HUDEP-2 (cell line): ENCODE measurements around the gene STUM.
A peak's percentile ranks its signal among the peaks of the same experiment; 100 is the strongest.

Experiments
- DNase-seq, 76 experiments: peaks; one replicate each; lab custom pipeline; 2025; ENCODE audit not compliant: unreplicated experiment in 76 of 76; lab: John Stamatoyannopoulos, UW

The STUM gene

DNA sequence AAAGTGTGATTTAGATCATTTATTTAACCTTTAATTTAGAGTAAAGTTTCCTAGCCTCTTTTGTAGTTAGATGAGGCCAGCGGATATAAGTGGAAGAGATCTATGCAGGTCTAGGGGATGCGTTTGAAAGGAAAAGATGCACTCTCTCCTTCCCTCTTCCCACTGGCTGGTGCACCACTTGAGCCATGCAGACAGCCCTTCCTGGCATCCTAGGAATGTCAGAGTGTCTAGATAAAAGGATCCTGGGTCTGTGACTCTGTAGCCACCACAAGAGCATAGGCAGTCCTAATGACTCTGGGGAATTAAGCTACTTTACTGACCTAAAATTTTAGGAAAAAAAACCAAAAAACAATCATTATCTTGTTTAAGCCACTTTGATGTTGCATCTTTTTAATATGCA, 16.0 kb upstream of the STUM start:
- no peak for DNase-seq

DNA sequence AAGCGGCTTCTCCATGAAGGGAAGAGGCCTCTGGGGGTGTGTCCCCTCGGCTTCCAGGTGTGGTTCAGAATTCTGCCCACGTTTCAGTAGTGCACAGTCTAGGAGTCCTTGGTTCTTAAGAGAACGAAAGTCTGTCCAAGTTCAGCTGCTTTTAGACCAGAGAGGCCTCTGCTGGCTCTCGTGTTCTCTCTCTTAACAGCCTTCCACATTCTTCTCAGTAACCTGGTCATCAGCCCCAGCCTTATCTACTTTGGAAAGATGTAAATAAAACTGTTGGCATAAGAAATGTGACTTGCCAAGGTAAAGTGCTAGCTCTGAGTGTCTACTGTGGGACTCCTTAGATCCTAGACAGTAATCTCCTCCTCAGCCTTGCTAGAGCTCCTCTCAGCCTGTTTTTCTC, 15.3 kb upstream of the STUM start:
- no peak for DNase-seq

DNA sequence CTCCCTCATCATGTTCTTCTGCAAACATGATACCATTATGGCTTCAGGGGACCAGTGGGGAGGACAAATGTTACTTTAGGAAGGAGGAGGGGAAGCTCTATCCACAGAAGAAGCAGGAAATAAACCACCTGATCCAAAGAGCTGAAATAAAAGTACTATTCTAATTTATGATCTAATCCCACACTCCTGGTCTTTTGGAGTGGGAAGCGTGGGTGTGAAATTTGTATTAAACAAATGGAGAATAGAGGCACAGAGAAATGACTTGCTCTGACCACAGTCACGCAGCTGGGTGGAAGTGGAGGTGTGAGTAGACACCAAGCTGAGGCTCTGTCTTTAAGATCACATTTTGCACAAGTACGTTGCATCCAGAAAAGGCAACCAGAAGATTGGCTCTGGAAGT, 14.5 kb upstream of the STUM start:
- DNase-seq: no peak

DNA sequence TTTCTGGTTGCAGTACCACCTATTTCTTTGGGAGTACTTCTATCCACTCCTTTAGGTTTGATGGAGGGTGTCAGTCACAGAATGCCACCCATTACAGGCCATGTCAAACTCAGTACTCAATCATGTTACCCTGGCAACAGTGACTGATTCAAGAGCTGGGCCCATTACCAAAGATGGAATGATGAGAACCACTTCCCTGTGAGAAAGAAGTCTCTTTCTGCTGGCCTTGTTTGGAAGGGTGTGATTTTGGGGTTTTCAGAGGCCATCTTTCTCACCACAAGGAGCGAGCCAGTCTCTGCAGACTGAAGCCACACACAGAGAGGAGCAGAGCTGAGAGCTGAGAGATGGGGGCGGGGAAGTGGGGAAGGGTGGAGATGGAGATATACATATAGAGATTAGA, 13.9 kb upstream of the STUM start:
- no peak for DNase-seq

DNA sequence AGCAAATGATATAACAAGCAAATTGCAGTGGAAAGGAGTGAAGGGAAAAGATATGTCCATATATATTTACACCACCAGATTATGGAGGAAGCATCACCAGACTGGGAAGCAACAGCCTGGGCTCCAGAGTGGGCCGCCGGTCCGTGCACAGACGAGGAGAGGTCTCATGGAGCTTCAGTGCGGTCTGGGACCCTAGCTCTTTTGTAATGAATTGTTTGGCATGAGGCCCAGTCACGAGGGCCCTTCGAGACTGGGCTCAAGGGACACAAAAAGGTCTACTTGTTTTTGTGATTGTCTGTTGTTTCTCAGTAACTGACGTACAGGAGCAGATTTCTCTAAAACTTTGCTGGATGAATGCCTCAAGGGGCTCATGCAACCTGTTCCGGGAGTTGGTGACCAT, 12.9 kb upstream of the STUM start:
- DNase-seq: no peak

DNA sequence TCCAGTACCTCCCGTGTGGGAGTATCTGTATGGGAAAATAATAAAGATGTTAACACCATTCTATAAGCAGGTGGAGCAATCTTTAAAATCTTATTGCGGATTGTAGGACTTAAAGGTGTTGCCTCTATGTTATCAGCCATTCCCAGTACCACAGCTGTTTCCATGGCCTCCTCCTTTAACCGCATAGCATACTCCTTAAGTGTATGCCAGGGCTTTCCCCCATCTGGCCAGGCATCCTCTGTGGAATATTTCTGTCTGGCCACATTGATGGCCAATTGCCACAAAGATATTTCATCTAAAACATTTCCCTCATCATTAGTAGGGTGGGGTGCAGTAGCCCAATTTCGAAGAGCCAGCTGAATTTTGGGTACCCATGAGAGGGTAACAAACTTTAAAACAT, 7.3 kb upstream of the STUM start:
- no peak for DNase-seq

DNA sequence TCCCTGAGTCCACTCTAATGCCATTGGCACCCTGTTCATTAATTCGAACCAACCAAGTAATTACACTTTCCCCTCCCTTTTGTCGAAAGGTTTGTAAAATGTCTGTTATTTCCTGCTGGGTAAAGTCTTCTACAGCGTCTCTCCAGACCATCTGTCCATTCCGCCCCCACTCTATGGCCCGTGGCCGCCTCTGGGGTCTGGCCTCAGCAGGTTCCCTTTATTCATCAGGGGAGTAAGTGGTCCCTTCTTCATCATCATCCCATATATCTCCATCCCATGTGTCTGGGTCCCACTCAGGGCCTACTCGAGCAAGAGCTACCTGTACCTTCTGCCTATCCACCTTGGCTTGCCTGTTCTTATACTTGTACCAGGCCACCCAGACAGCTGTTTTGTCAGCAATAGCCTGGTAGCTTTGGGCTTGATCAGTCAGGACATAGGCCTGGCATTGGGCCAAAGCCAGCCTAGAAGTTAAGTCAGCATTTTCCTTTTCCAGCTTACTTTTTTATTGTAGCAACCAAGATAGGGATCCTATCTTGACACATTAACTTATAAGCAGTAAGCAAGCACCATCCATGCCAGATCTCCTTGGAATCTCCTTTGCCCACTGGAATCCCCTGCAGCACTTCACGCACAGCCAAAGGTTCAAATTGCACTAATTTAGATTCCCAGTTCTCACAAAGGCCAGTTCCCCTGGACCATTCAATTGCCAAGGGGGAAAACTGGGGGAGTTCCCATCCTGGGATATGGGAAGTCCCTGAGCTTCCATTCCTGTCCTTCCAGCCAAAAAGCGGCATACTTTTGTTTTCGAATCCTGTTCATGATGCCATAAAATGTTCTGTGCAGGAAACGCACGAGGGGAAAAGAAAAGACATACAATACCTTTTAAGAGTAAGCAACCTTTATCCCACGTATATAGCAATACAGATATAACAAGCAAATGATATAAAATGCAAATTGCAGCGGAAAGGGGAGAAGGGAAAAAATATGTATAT, 6.6 kb upstream of the STUM start:
- peak in 4 of 76 experiments; percentile 1 to 24 (median 6) for DNase-seq

DNA sequence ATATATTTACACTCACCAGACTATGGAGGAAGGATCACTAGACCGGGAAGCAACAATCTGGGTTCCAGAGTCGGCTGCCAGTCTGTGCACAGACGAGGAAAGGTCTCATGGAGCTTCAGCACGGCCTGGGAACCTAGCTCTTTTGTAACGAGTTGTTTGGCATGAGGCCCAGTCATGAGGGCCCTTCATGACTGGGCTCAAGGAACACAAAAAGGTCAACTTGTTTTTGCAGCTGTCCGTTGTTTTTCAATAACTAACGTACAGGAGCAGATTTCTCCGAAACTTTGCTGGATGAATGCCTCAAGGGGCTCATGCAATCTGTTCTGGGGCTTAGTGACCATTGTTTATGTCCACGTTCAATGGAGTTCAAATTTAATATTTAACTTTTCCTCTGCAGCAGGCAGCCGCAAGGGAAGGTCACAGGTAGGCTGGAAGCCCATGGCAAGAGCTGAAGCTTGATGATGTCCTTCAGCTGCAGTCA, 5.9 kb upstream of the STUM start:
- DNase-seq: no peak

DNA sequence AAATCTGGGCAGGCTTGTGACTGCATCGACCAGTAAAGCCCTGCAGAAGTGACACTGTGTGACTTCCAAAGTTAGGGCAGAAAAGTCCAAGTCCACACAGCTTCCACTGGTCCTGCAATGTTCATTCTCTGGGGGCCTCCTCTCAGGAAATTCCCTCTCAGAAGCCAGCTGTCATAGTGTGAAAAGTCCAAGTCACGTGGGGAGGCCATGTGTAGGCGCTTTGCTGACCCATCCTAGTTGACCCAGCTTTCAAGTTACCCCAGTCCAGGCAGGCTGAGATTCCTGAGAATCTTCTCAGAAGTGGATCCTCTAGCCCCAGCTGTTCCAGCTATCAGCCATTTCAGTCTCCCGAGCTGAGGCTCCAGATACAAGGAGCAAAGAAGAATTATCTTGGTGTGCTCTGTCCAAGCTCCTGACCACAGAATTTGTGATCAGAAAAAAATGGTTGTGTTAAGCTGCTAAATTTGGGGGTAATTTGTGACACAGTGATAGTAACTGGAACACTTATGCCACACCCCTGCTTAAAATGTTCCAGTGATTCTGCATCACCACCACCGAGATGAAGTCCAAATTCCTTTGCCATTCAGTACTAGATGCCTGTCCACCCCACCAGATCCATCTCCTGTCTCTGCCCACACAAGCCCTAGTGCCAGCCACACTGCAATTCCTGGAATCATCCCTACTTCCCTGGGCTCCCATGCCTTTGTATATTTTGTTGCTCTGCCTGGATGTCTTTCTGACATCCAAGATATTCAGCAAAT, 2.5 kb upstream of the STUM start:
- no peak for DNase-seq

DNA sequence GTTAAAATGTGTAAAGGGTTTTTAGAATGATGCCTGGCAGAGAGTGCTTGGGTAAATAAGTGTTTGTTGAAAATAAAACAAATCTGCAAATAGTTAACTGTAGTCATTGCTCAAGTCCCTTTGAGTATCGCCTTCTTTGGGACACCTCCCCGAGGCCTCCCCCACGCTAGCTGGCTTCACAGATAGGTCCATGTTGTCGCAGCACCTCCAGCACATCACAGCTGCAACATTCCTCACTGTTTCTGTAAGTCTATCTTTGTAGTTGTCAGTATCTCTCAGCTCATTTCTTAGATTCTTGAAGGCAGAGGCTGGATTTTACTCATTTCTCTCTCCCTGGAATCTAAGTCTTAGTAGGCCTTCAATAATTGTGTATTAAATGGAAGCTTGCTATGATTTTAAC, 1.6 kb upstream of the STUM start:
- DNase-seq: no peak

DNA sequence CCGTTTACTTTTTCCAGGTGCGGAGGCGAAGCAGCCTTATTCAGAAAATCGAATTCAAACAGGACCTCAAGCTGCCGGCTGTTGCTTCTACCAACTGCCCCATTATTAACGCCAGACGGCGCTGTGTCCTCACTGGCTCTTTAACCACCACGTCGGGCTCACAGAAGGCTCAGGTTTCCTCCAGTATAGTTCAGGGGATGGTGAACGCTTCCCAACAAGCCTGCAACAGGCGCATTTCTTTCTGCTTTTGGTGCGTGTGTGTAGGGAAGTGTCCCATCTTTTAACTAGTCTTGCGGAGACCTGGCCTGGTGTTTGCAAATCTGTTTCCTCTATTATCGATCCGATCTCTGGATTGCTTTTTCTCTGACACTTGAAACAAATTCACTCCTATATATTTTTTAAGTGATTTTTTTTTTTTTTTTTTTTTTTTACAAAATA, 791 bp upstream of the STUM start:
- peak in 61 of 76 experiments; percentile 4 to 74 (median 34) for DNase-seq

DNA sequence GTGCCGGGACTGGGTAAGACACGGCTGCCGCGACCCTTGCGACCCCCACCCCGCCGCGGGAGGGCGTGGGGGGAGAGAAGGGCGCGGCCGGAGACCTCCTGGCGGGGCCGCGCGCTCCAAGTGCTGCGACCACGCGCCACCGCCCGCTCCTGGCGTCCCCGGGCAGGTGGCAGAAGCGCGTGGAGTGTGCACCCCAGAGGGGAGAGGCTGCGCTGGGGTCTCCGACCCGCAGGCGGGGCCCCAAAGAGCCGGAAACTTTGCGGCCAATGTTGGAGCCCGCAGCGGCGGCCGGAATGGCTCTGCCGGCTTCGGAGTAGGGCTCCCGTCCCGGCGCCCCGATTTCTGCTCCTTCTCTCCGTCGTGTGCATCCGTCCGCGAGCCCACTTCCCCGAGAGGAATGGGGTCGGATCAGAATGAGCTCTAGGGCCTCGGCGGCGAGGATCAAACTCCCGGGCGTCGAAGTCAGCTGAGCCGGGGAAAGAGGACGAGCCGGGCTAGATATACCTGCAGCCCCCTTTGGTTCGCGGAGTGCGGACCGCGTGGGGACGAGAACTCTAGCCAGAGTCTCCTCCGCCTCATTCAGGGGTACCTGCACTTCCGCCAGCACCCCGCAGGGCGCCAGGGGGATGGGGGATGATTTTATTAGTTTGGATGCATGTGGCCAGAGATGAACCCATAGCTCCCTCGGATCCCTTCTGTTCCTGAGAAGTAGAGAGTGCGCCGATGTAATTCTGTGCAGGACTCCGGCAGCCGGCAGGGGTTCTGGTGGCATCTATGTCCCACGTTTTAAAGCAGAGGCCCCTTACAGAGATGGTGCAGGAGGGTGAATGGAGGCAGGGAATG, 751 bp downstream of the STUM start:
- no peak for DNase-seq

DNA sequence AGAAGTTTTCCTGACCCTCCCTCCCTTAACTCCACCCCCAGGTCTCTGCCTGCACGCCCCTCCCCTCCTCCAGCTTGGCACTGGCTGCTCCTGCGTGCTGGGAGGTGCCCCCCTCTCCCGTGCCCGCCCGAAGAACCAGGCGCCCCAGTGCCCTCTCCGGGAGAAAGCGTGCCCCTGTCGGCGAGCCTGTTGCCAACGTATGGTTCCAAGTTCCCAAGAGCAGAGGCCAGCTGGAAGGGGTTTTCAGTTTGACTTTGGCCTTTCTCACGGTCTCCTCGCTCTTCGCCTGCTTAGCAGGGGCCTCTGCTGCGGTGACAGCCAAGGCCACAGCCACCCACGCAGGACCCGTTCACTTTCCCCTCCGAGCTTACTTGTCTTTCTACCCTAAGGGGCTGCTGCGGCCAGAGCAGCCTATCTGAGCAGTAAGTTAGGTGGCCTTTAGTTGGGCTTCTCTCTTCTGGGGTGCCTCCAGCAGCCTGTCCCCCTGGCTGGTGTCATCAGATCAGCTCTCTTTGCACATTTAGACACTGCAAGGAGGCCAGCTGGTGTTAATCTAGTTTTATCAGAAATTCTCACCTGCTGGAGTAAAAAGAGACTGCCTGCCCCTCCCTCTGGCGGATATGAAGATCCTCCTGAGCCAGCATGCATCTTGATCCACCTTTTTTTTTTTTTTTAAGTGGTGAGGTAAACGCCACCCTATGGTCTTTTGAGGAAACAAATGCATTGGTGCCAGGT, 1.5 kb downstream of the STUM start:
- DNase-seq: peak in 3 of 76 experiments; percentile 5 to 16 (median 5)

DNA sequence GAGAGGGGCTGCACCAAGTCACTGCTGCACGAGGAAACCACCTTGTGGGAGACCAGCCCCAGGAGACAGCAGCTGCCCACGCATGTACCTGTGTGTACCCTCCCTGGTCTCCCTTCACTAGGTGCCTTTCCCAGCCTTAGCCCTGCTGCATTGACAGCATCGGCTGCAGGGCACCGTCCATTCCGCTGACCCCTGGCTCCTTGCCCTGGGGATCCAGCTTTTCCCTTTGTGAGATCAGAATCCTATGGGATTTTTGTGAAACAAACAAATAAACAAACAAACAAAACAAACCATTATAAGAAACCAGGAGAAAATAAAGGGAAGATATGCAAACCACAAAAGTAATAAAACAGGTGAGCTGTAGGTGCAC, 2.1 kb downstream of the STUM start:
- no peak for DNase-seq

DNA sequence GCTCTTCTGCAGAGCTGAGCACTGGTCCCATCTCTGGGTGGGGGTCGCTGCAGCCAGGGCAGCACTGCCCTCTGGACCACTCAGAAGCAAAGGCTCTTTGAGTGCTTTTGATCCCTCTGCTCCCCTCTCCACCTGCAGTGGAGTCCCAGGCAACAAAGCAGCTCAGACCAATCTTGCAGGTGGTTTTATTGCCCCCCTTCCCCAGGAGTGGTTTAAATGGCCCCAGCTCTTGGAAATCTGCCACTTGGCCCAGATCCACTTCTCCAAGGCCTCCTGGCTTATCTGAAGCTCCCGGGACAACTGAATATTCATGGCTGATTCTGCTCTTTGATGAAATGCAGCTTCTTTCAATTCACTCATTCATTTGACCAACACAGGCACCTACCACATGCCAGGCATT, 2.7 kb downstream of the STUM start:
- no peak for DNase-seq

DNA sequence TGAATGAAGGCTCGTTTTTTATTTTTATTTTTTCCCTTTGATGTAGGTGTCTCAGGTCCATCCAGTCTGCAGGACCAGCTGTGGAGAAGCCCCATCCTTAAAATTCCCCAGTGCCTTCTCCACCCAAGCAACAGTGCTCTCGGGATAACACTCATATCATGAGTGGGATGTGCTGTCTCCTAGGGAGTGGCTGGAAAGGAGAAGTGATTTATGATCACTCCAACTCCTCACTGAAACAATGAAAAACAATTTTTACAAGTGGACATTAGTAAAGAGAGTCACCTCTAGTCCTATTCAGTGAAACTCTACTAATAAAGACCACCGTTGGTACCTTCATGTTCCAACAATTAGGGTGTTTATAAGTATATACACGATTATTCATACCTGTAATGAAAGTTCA, 3.5 kb downstream of the STUM start:
- DNase-seq: no peak

DNA sequence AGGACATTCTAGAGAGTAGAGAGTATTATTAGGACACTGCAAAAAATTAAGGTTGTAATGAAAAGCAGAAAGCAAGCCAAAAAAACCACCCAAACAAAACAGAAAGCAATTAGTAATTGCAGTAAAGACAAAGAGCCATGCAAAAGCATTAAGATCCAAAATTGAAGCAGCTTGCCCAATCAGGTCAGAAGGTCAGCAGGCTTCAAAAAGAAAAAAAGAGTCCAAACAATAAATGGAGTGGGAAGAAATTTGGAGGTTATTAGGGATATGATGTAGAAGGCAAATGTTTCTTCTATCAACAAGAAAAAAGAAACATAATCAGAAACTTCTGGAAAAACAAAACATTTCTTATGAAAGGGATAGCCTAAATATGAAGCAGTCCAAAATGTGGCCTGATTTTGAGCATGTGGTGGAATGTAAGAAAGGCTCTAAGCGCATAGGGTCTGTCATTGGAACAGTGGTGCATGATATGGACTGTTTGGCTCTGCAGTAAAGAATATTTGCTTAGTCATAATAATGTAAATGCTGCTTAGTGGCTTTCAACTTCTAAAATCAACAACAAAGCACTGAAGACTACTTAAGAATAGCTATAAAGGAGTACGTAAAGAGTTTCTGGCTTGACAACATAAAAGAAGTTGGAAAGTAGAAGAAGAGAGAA, 4.8 kb downstream of the STUM start:
- DNase-seq: no peak

DNA sequence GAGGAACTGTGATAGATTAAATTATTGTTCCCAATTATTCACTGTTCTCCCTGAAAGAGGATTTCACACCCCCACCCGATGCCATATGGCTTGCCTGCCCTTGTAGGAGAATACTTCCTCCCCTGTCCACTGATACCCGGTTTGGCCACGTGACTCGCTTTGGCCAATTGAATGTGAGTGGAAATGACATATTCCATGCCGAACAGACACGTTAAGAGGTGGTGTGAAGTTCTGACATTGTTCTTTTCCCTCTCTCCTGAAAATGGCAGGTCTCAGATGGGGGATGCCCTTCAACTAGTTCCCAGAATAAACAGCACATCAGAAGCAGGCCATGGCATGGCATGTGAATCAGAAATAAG, 5.3 kb downstream of the STUM start:
- DNase-seq: no peak

DNA sequence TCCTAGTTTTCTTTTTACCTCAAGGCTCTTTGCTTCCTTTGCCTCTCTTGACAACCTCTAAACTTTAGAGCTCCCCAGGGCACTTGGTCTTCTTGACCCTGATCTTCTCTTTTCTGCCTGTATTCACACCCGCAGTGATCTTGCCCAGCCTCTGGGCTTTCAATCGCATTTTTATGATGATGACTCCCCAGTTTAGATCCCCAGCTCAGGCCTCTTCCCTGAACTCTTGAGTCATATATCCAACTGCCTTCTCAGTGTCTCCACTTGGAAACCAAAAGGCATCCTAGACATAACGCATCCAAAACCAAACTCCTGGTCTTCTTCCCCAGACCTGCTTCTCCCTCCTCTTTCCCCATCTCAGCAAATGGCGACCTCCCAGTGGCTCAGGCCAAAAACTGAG, 6.5 kb downstream of the STUM start:
- DNase-seq: no peak

DNA sequence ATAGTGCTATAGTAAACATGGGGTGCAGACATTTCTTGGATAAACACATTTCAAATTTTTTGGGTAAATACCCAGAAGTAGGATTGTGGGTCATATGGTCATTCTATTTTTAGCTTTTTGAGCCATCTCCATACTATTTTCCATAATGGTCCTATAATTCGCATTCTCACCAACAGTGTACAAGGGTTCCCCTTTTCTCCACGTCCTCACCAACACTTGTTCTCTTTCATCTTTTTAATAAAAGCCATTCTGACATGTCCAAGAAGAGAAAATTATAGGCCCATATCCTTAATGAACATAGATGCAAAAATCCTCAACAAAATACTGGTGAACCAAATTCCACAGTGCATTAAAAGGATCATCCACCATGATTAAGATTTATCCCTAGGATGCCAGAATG, 8.9 kb downstream of the STUM start:
- DNase-seq: no peak
